PC-3 (cell line): ENCODE data around the gene P2RX1.

Experiments used
- EZH2 ChIP-seq: fragments of 300-600 bp; sonication (generic); IDR thresholded peaks from one replicate; pipeline ENCODE4 v1.6.1; 2017; ENCODE audit warnings: antibody characterized with exemption, mild to moderate bottlenecking, low read length; ENCODE audit not compliant: unreplicated experiment
- EZH2phosphoT487 ChIP-seq: fragments of 300-600 bp; sonication (generic); IDR thresholded peaks from 2 replicates; pipeline ENCODE4 v1.6.1; 2018; ENCODE audit warnings: mild to moderate bottlenecking, antibody characterized with exemption, low read length, borderline replicate concordance
- TF ChIP-seq, protein P1 (sequence below): fragments of 300-600 bp; sonication (generic); conservative IDR thresholded peaks from 2 replicates; pipeline ENCODE4 v1.5.1; 2017; ENCODE audit warnings: antibody characterized with exemption, low read depth, mild to moderate bottlenecking, low read length

DNA sequence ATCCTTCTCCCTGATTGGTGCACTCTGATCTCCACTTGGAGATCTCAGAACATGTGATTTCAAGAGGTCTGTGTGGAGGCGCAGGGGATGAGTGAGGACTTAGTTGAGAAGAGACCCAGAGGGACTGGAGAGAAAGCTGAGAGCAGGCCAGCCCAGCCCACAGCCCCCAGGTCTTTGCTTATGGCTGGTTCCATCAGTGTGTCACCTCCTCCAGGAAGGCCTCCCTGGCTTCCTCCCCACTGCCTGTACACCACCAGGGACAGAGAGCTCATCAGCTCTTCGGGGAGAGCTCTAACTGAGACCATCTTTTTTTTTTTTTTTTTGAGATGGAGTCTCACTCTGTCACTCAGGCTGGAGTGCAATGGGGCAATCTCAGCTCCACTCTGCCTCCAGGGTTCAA lies 3.4 kb downstream of the P2RX1 start:
- no peak for TF ChIP-seq EZH2
- TF ChIP-seq, protein P1, sequence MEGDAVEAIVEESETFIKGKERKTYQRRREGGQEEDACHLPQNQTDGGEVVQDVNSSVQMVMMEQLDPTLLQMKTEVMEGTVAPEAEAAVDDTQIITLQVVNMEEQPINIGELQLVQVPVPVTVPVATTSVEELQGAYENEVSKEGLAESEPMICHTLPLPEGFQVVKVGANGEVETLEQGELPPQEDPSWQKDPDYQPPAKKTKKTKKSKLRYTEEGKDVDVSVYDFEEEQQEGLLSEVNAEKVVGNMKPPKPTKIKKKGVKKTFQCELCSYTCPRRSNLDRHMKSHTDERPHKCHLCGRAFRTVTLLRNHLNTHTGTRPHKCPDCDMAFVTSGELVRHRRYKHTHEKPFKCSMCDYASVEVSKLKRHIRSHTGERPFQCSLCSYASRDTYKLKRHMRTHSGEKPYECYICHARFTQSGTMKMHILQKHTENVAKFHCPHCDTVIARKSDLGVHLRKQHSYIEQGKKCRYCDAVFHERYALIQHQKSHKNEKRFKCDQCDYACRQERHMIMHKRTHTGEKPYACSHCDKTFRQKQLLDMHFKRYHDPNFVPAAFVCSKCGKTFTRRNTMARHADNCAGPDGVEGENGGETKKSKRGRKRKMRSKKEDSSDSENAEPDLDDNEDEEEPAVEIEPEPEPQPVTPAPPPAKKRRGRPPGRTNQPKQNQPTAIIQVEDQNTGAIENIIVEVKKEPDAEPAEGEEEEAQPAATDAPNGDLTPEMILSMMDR: no peak
- TF ChIP-seq EZH2phosphoT487: no peak
